CD8-positive, alpha-beta memory T cell (primary cell): ENCODE data around the gene CDK6. TPM values are rescaled to one million over a fixed set of nuclear protein-coding genes. Genes with fewer than 3 reads are reported as not detected.

ENCODE experiments used
- CTCF ChIA-PET: fragments of 350-600 bp; sonication (Branson Sonifier 250); formaldehyde crosslinking; loops from one replicate; lab custom pipeline; 2021; ENCODE audit warnings: antibody characterized with exemption; lab: Charles Lee
- POLR2A ChIA-PET: fragments of 350-600 bp; sonication (Branson Sonifier 250); formaldehyde crosslinking; loops from one replicate; lab custom pipeline; 2021; ENCODE audit warnings: antibody characterized with exemption; lab: Charles Lee
- DNase-seq, 5 donors: peaks; one replicate each; pipeline versions ENCODE4 v3.0.0 to v3.0.0-alpha.2; 2020 to 2022; ENCODE audit warnings: mixed read lengths in 1 of 5
- H3K27ac ChIP-seq: one replicate; pipeline ENCODE4 v1.7.0; 2013; ENCODE audit warnings: low read depth, mild to moderate bottlenecking, low read length, moderate library complexity
- H3K27me3 ChIP-seq: 2 replicates; pipeline ENCODE4 v1.7.0; 2013; ENCODE audit warnings: low read length, mild to moderate bottlenecking; ENCODE audit not compliant: insufficient read depth, poor library complexity, severe bottlenecking
- H3K36me3 ChIP-seq: 2 replicates; pipeline ENCODE4 v1.7.0; 2013; ENCODE audit warnings: mild to moderate bottlenecking, low read length, moderate library complexity; ENCODE audit not compliant: insufficient read depth
- H3K4me1 ChIP-seq: 2 replicates; pipeline ENCODE4 v1.7.0; 2013; ENCODE audit warnings: mild to moderate bottlenecking, low read length, moderate library complexity; ENCODE audit not compliant: insufficient read depth
- H3K4me3 ChIP-seq: 2 replicates; pipeline ENCODE4 v1.7.0; 2013; ENCODE audit warnings: mild to moderate bottlenecking, low read length
- H3K9me3 ChIP-seq: 2 replicates; pipeline ENCODE4 v1.7.0; 2013; ENCODE audit warnings: mild to moderate bottlenecking, low read length
- H3K27ac Mint-ChIP-seq, 8 donors: one replicate each; pipeline ENCODE4 v1.8.0; 2020 to 2021; ENCODE audit warnings: mixed read lengths in 8 of 8, mild to moderate bottlenecking in 6 of 8, inconsistent platforms in 3 of 8, moderate library complexity in 3 of 8
- H3K27me3 Mint-ChIP-seq, 2 donors: one replicate each; pipeline ENCODE4 v1.8.0; 2020 to 2021; ENCODE audit warnings: mixed read lengths in 2 of 2, mild to moderate bottlenecking in 1 of 2, moderate library complexity in 1 of 2
- H3K36me3 Mint-ChIP-seq, 3 donors: one replicate each; pipeline ENCODE4 v1.8.0; 2020 to 2021; ENCODE audit warnings: mixed read lengths in 3 of 3, inconsistent platforms in 1 of 3, mild to moderate bottlenecking in 1 of 3
- H3K4me1 Mint-ChIP-seq, 3 donors: one replicate each; pipeline ENCODE4 v1.8.0; 2020 to 2021; ENCODE audit warnings: mixed read lengths in 3 of 3, inconsistent platforms in 1 of 3, mild to moderate bottlenecking in 1 of 3
- H3K4me3 Mint-ChIP-seq, 7 donors: one replicate each; pipeline ENCODE4 v1.8.0; 2020 to 2021; ENCODE audit warnings: mixed read lengths in 7 of 7, mild to moderate bottlenecking in 6 of 7, moderate library complexity in 4 of 7, inconsistent platforms in 2 of 7
- H3K9me3 Mint-ChIP-seq, 5 donors: one replicate each; pipeline ENCODE4 v1.8.0; 2020 to 2022; ENCODE audit warnings: mixed read lengths in 5 of 5, mild to moderate bottlenecking in 3 of 5, moderate library complexity in 2 of 5, inconsistent platforms in 1 of 5
- polyA plus RNA-seq: library from polyadenylated mRNA; unstranded; fragments of 300-500 nt; fragmentation: Illumina TruSeq; gene quantifications from one replicate; pipeline ENCODE4 v1.2.3, GENCODE V29; 2021
- total RNA-seq, 2 experiments: library from RNA; stranded (reverse); gene quantifications; one replicate each; pipeline ENCODE4 v1.2.3, GENCODE V29; 2021

Gene CDK6
- total and polyA plus RNA-seq, 3 experiments from 2014 or later, result 20.7 to 235 (median 231) TPM

- H3K36me3 ChIP-seq, result no peaks in the 10 kb centered on the region
- Mint-ChIP-seq H3K36me3 (peaks cover 3 to 7% (median 6%) of the 10 kb centered on the region in 3 donors), H3K4me3 (no peak overlapping the region), H3K9me3 (no peaks in the 10 kb centered on the region), H3K27ac (peak overlapping the region in 1 of 8 donors; percentile 19), H3K27me3 (peaks cover 0 to 1% of the 10 kb centered on the region in 2 donors), H3K4me1 (peaks cover 4 to 15% (median 14%) of the 10 kb centered on the region in 3 donors)
- H3K9me3 ChIP-seq, result no peaks in the 10 kb centered on the region
- no peak overlapping the region for H3K27ac ChIP-seq
- H3K4me1 ChIP-seq, result no peaks in the 10 kb centered on the region
- H3K27me3 ChIP-seq, result no peaks in the 10 kb centered on the region
- DNase-seq, result no peak
- POLR2A ChIA-PET, result no interaction called here
- no peak overlapping the region for H3K4me3 ChIP-seq
- CTCF ChIA-PET, result interaction anchor here (1.8 kb wide), 1 partner anchor 16 kb away, joined by 3 read pairs; no protein-coding TSS in a partner anchor
Observed at GRCh38 chr7:92699966-92700514, 136.3 kb downstream of the CDK6 start.

- Histone ChIP-seq H3K27me3 (no peaks in the 10 kb centered on the region), H3K36me3 (no peaks in the 10 kb centered on the region), H3K4me1 (no peaks in the 10 kb centered on the region), H3K9me3 (no peaks in the 10 kb centered on the region), H3K4me3 (no peak overlapping the region), H3K27ac (no peak overlapping the region)
- no peak for DNase-seq
- CTCF ChIA-PET, result interaction anchor here (1.8 kb wide), 1 partner anchor 15 kb away, joined by 3 read pairs; no protein-coding TSS in a partner anchor
- H3K27ac Mint-ChIP-seq, result no peak overlapping the region
- no peak overlapping the region for H3K4me3 Mint-ChIP-seq
- H3K36me3 Mint-ChIP-seq, result peaks cover 3 to 7% (median 4%) of the 10 kb centered on the region in 3 donors
- H3K27me3 Mint-ChIP-seq, result peaks cover 0 to 1% of the 10 kb centered on the region in 2 donors
- POLR2A ChIA-PET, result no interaction called here
- H3K9me3 Mint-ChIP-seq, result no peaks in the 10 kb centered on the region
- H3K4me1 Mint-ChIP-seq, result peaks cover 4 to 16% (median 15%) of the 10 kb centered on the region in 3 donors
Observed at GRCh38 chr7:92699560-92699959, 136.8 kb downstream of the CDK6 start.

GRCh38 chr7:92698237-92698841 lies 138.0 kb downstream of the CDK6 start:
- Mint-ChIP-seq H3K4me1 (peaks cover 1 to 16% (median 15%) of the 10 kb centered on the region in 3 donors), H3K27me3 (peaks cover 0 to 1% of the 10 kb centered on the region in 2 donors), H3K9me3 (no peaks in the 10 kb centered on the region), H3K27ac (no peak overlapping the region), H3K36me3 (peaks cover 2 to 7% (median 4%) of the 10 kb centered on the region in 3 donors), H3K4me3 (no peak overlapping the region)
- ChIA-PET POLR2A (no interaction called here), CTCF (interaction anchor here (1.2 to 1.6 kb wide), 2 partner anchors 22 to 77 kb away, joined by 4 to 7 read pairs; no protein-coding TSS in a partner anchor)
- Histone ChIP-seq H3K27me3 (no peaks in the 10 kb centered on the region), H3K27ac (no peak overlapping the region), H3K36me3 (no peaks in the 10 kb centered on the region), H3K4me1 (no peaks in the 10 kb centered on the region), H3K4me3 (no peak overlapping the region), H3K9me3 (no peaks in the 10 kb centered on the region)
- DNase-seq, result no peak

- ChIA-PET CTCF (interaction anchor here (1.2 to 1.6 kb wide), 3 partner anchors 23 to 139 kb away, joined by 3 to 7 read pairs (median 4); partner anchors contain the start of gene CDK6), POLR2A (no interaction called here)
- H3K4me1 ChIP-seq, result no peaks in the 10 kb centered on the region
- no peaks in the 10 kb centered on the region for H3K9me3 ChIP-seq
- H3K36me3 ChIP-seq, result no peaks in the 10 kb centered on the region
- DNase-seq, result no peak
- H3K4me1 Mint-ChIP-seq, result peaks cover 0 to 19% (median 16%) of the 10 kb centered on the region in 3 donors
- H3K27me3 ChIP-seq, result no peaks in the 10 kb centered on the region
- H3K27me3 Mint-ChIP-seq, result peaks cover 0 to 1% of the 10 kb centered on the region in 2 donors
- H3K4me3 ChIP-seq, result no peak overlapping the region
- H3K27ac ChIP-seq, result no peak overlapping the region
- H3K4me3 Mint-ChIP-seq, result no peak overlapping the region
- H3K36me3 Mint-ChIP-seq, result peaks cover 2 to 7% (median 5%) of the 10 kb centered on the region in 3 donors
- H3K27ac Mint-ChIP-seq, result peak overlapping the region in 1 of 8 donors; percentile 35
- H3K9me3 Mint-ChIP-seq, result no peaks in the 10 kb centered on the region
Observed at GRCh38 chr7:92697414-92697813, 139.0 kb downstream of the CDK6 start.

GRCh38 chr7:92697012-92697411 lies 139.4 kb downstream of the CDK6 start:
- POLR2A ChIA-PET, result no interaction called here
- H3K36me3 ChIP-seq, result no peaks in the 10 kb centered on the region
- peaks cover 0 to 19% (median 16%) of the 10 kb centered on the region in 3 donors for H3K4me1 Mint-ChIP-seq

GRCh38 chr7:92696584-92696983 lies 139.8 kb downstream of the CDK6 start:
- Histone ChIP-seq H3K4me1 (peaks cover 4% of the 10 kb centered on the region), H3K36me3 (no peaks in the 10 kb centered on the region), H3K4me3 (no peak overlapping the region), H3K27ac (no peak overlapping the region), H3K27me3 (no peaks in the 10 kb centered on the region), H3K9me3 (no peaks in the 10 kb centered on the region)
- H3K4me3 Mint-ChIP-seq, result no peak overlapping the region
- CTCF ChIA-PET, result interaction anchor here (1.2 kb wide), 1 partner anchor 140 kb away, joined by 3 read pairs; the partner anchor contains the start of gene CDK6
- no peak overlapping the region for H3K27ac Mint-ChIP-seq
- DNase-seq, result no peak
- POLR2A ChIA-PET, result no interaction called here
- H3K4me1 Mint-ChIP-seq, result peaks cover 2 to 22% (median 19%) of the 10 kb centered on the region in 3 donors
- peaks cover 0 to 1% of the 10 kb centered on the region in 2 donors for H3K27me3 Mint-ChIP-seq
- H3K9me3 Mint-ChIP-seq, result no peaks in the 10 kb centered on the region
- peaks cover 2 to 7% (median 5%) of the 10 kb centered on the region in 3 donors for H3K36me3 Mint-ChIP-seq

More at GRCh38 chr7:92697012-92697411, 139.4 kb downstream of the CDK6 start:
- peaks cover 2 to 7% (median 5%) of the 10 kb centered on the region in 3 donors for H3K36me3 Mint-ChIP-seq
- no peaks in the 10 kb centered on the region for H3K9me3 Mint-ChIP-seq
- Histone ChIP-seq H3K9me3 (no peaks in the 10 kb centered on the region), H3K27ac (no peak overlapping the region), H3K27me3 (no peaks in the 10 kb centered on the region), H3K4me1 (no peaks in the 10 kb centered on the region), H3K4me3 (no peak overlapping the region)
- no peak overlapping the region for H3K4me3 Mint-ChIP-seq
- CTCF ChIA-PET, result interaction anchor here (1.2 to 1.6 kb wide), 2 partner anchors 76 to 140 kb away, joined by 3 to 7 read pairs; partner anchors contain the start of gene CDK6
- peaks cover 0 to 1% of the 10 kb centered on the region in 2 donors for H3K27me3 Mint-ChIP-seq
- H3K27ac Mint-ChIP-seq, result peak overlapping the region in 1 of 8 donors; percentile 35
- no peak for DNase-seq

GRCh38 chr7:92695308-92696261 lies 140.8 kb downstream of the CDK6 start:
- no peak overlapping the region for H3K4me3 Mint-ChIP-seq
- no peak for DNase-seq
- Histone ChIP-seq H3K9me3 (no peaks in the 10 kb centered on the region), H3K4me3 (no peak overlapping the region), H3K36me3 (no peaks in the 10 kb centered on the region), H3K27me3 (no peaks in the 10 kb centered on the region), H3K4me1 (peaks cover 14% of the 10 kb centered on the region), H3K27ac (no peak overlapping the region)
- CTCF ChIA-PET, result interaction anchor here (2.7 kb wide), 1 partner anchor 137 kb away, joined by 13 read pairs; no protein-coding TSS in a partner anchor
- H3K27me3 Mint-ChIP-seq, result peaks cover 0 to 1% of the 10 kb centered on the region in 2 donors
- POLR2A ChIA-PET, result no interaction called here
- no peaks in the 10 kb centered on the region for H3K9me3 Mint-ChIP-seq
- peak overlapping the region in 1 of 8 donors; percentile 45 for H3K27ac Mint-ChIP-seq
- H3K36me3 Mint-ChIP-seq, result peaks cover 0 to 5% (median 1%) of the 10 kb centered on the region in 3 donors
- peaks cover 10 to 32% (median 29%) of the 10 kb centered on the region in 3 donors for H3K4me1 Mint-ChIP-seq
